Endothelial cell of umbilical vein (primary cell): ENCODE results near the gene CHI3L2. TPM values are rescaled to one million over a fixed set of nuclear protein-coding genes. Genes with fewer than 3 reads are reported as not detected.

ENCODE experiments used
- BruUV-seq: library from RNA; stranded (reverse); fragments of 400-500 nt; replicated peaks from 2 replicates; lab custom pipeline; 2021; lab: Mats Ljungman, UMichigan
- CTCF ChIA-PET: fragments of 300-600, 350-600 bp; sonication (Branson Sonifier 250); formaldehyde crosslinking; loops from one replicate; lab custom pipeline; 2021; ENCODE audit warnings: antibody characterized with exemption, inconsistent platforms; lab: Charles Lee
- POLR2A ChIA-PET: fragments of 300-600, 350-600 bp; sonication (Branson Sonifier 250); formaldehyde crosslinking; loops from one replicate; lab custom pipeline; 2021; ENCODE audit warnings: antibody characterized with exemption, inconsistent platforms; lab: Charles Lee
- DNase-seq: peaks from one replicate; pipeline ENCODE4 v3.0.0-alpha.2; 2011; ENCODE audit warnings: low read depth, low spot score
- FAIRE-seq: peaks from 2 replicates; lab custom pipeline; 2011; peaks lifted over from hg19 to GRCh38; lab: Jason Lieb, UNC
- H2AFZ ChIP-seq: 2 replicates; pipeline ENCODE4 v1.6.0; 2012; ENCODE audit warnings: low read depth, low read length, control low read depth, inconsistent platforms
- H3K27ac ChIP-seq: 2 replicates; pipeline ENCODE4 v1.5.1; 2011; ENCODE audit warnings: low read depth, mild to moderate bottlenecking, control low read depth, low read length, moderate library complexity; ENCODE audit not compliant: insufficient read depth
- H3K27me3 ChIP-seq, 2 experiments: 2 replicates each; pipeline versions ENCODE4 v1.6.0 to v1.6.1; 2011; ENCODE audit warnings: low read length in 2 of 2, mixed read lengths in 1 of 2; ENCODE audit not compliant: control insufficient read depth in 2 of 2, insufficient read depth in 2 of 2
- H3K36me3 ChIP-seq, 2 experiments: 2 replicates in 1 of 2; 3 replicates in 1 of 2; pipeline ENCODE4 v1.5.1; 2011; ENCODE audit warnings: low read length in 2 of 2, mild to moderate bottlenecking in 1 of 2, moderate library complexity in 1 of 2; ENCODE audit not compliant: control insufficient read depth in 2 of 2, insufficient read depth in 2 of 2; ENCODE audit errors: extremely low read depth in 1 of 2
- H3K4me1 ChIP-seq: 3 replicates; pipeline ENCODE4 v1.5.1; 2011; ENCODE audit warnings: mild to moderate bottlenecking, low read length; ENCODE audit not compliant: control insufficient read depth, insufficient read depth; ENCODE audit errors: extremely low read depth
- H3K4me2 ChIP-seq: 2 replicates; pipeline ENCODE4 v1.6.1; 2011; ENCODE audit warnings: low read length, control low read depth, mixed read lengths; ENCODE audit not compliant: insufficient read depth
- H3K4me3 ChIP-seq, 3 experiments: fragments of 200-600 bp in 1 of 3; sonication (generic), shearing (Covaris generic) in 1 of 3; replicated peaks in 1 of 3; 2 replicates each; pipeline ENCODE4 v1.5.1; 2011 to 2016; ENCODE audit warnings: control low read depth in 3 of 3, low read length in 3 of 3, mild to moderate bottlenecking in 2 of 3, inconsistent platforms in 1 of 3, low read depth in 1 of 3, moderate library complexity in 1 of 3; ENCODE audit not compliant: insufficient read depth in 1 of 3
- H3K79me2 ChIP-seq: 2 replicates; pipeline ENCODE4 v1.6.0; 2012; ENCODE audit warnings: low read length, inconsistent platforms; ENCODE audit not compliant: control insufficient read depth, insufficient read depth
- H3K9ac ChIP-seq: replicated peaks from 2 replicates; pipeline ENCODE3; 2011; ENCODE audit warnings: low read length, control low read depth; ENCODE audit not compliant: insufficient read depth; ENCODE audit errors: extremely low read depth
- H3K9me1 ChIP-seq: replicated peaks from 3 replicates; pipeline ENCODE4 v1.6.0; 2011; ENCODE audit warnings: mild to moderate bottlenecking, low read length; ENCODE audit not compliant: control insufficient read depth, insufficient read depth; ENCODE audit errors: extremely low read depth
- H3K9me3 ChIP-seq: replicated peaks from 2 replicates; pipeline ENCODE4 v1.5.1; 2012; ENCODE audit warnings: low read length, inconsistent platforms; ENCODE audit not compliant: control insufficient read depth, insufficient read depth
- H4K20me1 ChIP-seq: replicated peaks from 2 replicates; pipeline ENCODE3; 2011; ENCODE audit warnings: mild to moderate bottlenecking, low read length; ENCODE audit not compliant: control insufficient read depth, insufficient read depth; ENCODE audit errors: extremely low read depth
- EZH2 ChIP-seq: IDR thresholded peaks from 2 replicates; pipeline ENCODE4 v1.6.1; 2012; ENCODE audit warnings: borderline replicate concordance, low read depth, mild to moderate bottlenecking, moderate library complexity, low read length, inconsistent platforms; ENCODE audit not compliant: severe bottlenecking
- FOS ChIP-seq: IDR thresholded peaks from 2 replicates; pipeline ENCODE4 v1.6.1; 2011; ENCODE audit warnings: mild to moderate bottlenecking, low read length, moderate library complexity, borderline replicate concordance; ENCODE audit not compliant: insufficient read depth
- GATA2 ChIP-seq: IDR thresholded peaks from 2 replicates; pipeline ENCODE4 v1.7.0; 2011; ENCODE audit warnings: low read depth, mild to moderate bottlenecking, moderate library complexity, mixed read lengths, low read length; ENCODE audit not compliant: insufficient read length, insufficient read depth
- JUN ChIP-seq: IDR thresholded peaks from 2 replicates; pipeline ENCODE4 v1.6.1; 2011; ENCODE audit warnings: borderline replicate concordance, low read depth; ENCODE audit not compliant: insufficient read length, insufficient read depth
- MYC ChIP-seq: IDR thresholded peaks from one replicate; pipeline ENCODE4 v1.6.1; 2011; ENCODE audit warnings: mild to moderate bottlenecking, low read depth, low read length
- POLR2A ChIP-seq: IDR thresholded peaks from 2 replicates; pipeline ENCODE4 v1.6.1; 2012; ENCODE audit warnings: low read depth, mild to moderate bottlenecking, control low read depth, low read length
- POLR2AphosphoS5 ChIP-seq: IDR thresholded peaks from 2 replicates; pipeline ENCODE4 v1.6.1; 2012; ENCODE audit warnings: low read depth, mild to moderate bottlenecking, control low read depth, low read length, moderate library complexity; ENCODE audit not compliant: insufficient read depth
- dilution Hi-C: fragments of 300-500 bp; cut with MboI; formaldehyde crosslinking; loops from one replicate; pipeline ENCODE4 v1.15.0; 2019; ENCODE audit warnings: low sequenced_read_pairs; ENCODE audit not compliant: extremely low pct_ligation_motif_present
- intact Hi-C: fragments of 100-400 bp; cut with micrococcal nuclease; formaldehyde crosslinking; loops from one replicate; pipeline ENCODE4 v1.10.0; 2022
- polyA plus RNA-seq, 4 experiments: library from polyadenylated mRNA; depleted of rRNA in 3 of 4; stranded (reverse) in 3 of 4; unstranded in 1 of 4; fragments of >200 nt; gene quantifications; 2 replicates each; pipeline versions ENCODE4 v1.2.1 to v1.2.3, GENCODE V29; 2011 to 2012; ENCODE audit warnings: missing spikeins in 1 of 4
- total RNA-seq: library from RNA; stranded (reverse); gene quantifications from 2 replicates; pipeline ENCODE4 v1.2.3, GENCODE V29; 2021
- TF ChIP-seq, protein P1 (sequence below): IDR thresholded peaks from 2 replicates; pipeline ENCODE4 v1.6.1; 2011; ENCODE audit not compliant: insufficient read depth, insufficient read length
- TF ChIP-seq, protein P2 (sequence below), 2 donors: IDR thresholded peaks; 1 replicate in 1 of 2; 2 replicates in 1 of 2; pipeline ENCODE4 v1.5.1; 2011; ENCODE audit warnings: low read length in 2 of 2, mild to moderate bottlenecking in 2 of 2, moderate library complexity in 2 of 2, control low read depth in 1 of 2, inconsistent platforms in 1 of 2, low read depth in 1 of 2; ENCODE audit not compliant: insufficient read depth in 1 of 2; ENCODE audit errors: extremely low read depth in 1 of 2

Gene CHI3L2
- total and polyA plus RNA-seq, 2 donors (not counting 3 experiments of a cell fraction or from before 2014, with no cell fraction given) = not detected

DNA sequence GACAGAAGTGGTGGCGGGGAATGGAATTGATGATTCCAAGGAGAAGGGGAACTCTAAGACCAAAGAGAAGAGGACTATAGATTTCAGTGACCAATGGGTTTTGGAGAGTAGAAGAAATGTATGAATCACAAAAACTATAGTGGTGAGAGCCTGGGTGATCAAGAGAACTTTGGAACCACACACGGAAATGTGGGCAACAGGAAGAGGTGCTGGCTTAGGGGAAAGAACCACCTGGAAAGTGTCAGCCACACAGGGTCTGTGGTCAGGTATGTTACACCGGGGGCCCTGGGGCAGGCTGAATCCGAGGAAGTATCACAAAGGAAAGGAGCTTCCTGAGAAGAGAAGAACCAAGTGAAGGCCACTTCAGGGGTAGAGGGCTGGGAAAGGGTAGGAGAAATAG, 51.6 kb downstream of the CHI3L2 start:
- intact Hi-C loops = no loop called here
- BruUV-seq = no TSS peak
- Histone ChIP-seq H3K9ac (no peak overlapping the region), H3K27me3 (no peaks in the 10 kb centered on the region), H3K4me3 (no peak overlapping the region), H3K27ac (no peak overlapping the region), H3K4me1 (no peaks in the 10 kb centered on the region), H3K9me1 (no peaks in the 10 kb centered on the region), H3K36me3 (no peaks in the 10 kb centered on the region), H3K9me3 (no peaks in the 10 kb centered on the region), H4K20me1 (no peaks in the 10 kb centered on the region), H2AFZ (no peak overlapping the region), H3K79me2 (no peaks in the 10 kb centered on the region), H3K4me2 (no peak overlapping the region)
- POLR2A ChIA-PET = no interaction called here
- no peak for FAIRE-seq
- TF ChIP-seq, protein P1, sequence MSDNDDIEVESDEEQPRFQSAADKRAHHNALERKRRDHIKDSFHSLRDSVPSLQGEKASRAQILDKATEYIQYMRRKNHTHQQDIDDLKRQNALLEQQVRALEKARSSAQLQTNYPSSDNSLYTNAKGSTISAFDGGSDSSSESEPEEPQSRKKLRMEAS = no peak
- TF ChIP-seq EZH2 (no peak), JUN (no peak), POLR2AphosphoS5 (no peak), GATA2 (no peak), FOS (no peak), MYC (no peak), POLR2A (no peak)
- TF ChIP-seq, protein P2, sequence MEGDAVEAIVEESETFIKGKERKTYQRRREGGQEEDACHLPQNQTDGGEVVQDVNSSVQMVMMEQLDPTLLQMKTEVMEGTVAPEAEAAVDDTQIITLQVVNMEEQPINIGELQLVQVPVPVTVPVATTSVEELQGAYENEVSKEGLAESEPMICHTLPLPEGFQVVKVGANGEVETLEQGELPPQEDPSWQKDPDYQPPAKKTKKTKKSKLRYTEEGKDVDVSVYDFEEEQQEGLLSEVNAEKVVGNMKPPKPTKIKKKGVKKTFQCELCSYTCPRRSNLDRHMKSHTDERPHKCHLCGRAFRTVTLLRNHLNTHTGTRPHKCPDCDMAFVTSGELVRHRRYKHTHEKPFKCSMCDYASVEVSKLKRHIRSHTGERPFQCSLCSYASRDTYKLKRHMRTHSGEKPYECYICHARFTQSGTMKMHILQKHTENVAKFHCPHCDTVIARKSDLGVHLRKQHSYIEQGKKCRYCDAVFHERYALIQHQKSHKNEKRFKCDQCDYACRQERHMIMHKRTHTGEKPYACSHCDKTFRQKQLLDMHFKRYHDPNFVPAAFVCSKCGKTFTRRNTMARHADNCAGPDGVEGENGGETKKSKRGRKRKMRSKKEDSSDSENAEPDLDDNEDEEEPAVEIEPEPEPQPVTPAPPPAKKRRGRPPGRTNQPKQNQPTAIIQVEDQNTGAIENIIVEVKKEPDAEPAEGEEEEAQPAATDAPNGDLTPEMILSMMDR (IDR thresholded peaks at IDR 0.05; ENCODE audit: extremely low read depth in 1 of 2, insufficient read depth in 1 of 2, low read depth in 1 of 2, low read length in 2 of 2) = no peak
- CTCF ChIA-PET = no interaction called here
- dilution Hi-C loops = no loop called here
- no peak for DNase-seq
